Loucy (cell line): Measurements from ENCODE around the gene PUM1.

ENCODE experiments used
- H2AFZ ChIP-seq: fragments of 200-600 bp; sonication (generic); 2 replicates; pipeline ENCODE4 v1.6.0; 2016; ENCODE audit warnings: antibody characterized with exemption, mild to moderate bottlenecking, low read length, moderate library complexity
- H3F3A ChIP-seq: fragments of 200-600 bp; 2 replicates; pipeline ENCODE4 v1.6.0; 2016; ENCODE audit warnings: antibody characterized with exemption, low read depth, mild to moderate bottlenecking
- H3K27me3 ChIP-seq: fragments of 200-600 bp; sonication (generic); 2 replicates; pipeline ENCODE4 v1.6.1; 2014; ENCODE audit warnings: low read length, mild to moderate bottlenecking; ENCODE audit not compliant: insufficient read depth, poor library complexity, severe bottlenecking
- H3K36me3 ChIP-seq: fragments of 200-600 bp; sonication (generic); 2 replicates; pipeline ENCODE4 v1.6.1; 2016; ENCODE audit warnings: low read length; ENCODE audit not compliant: insufficient read depth
- H3K4me1 ChIP-seq: fragments of 200-600 bp; sonication (generic); 2 replicates; pipeline ENCODE4 v1.5.1; 2014; ENCODE audit warnings: low read length, mild to moderate bottlenecking; ENCODE audit not compliant: insufficient read depth, poor library complexity, severe bottlenecking
- H3K4me2 ChIP-seq: fragments of 200-600 bp; sonication (generic); 2 replicates; pipeline ENCODE4 v1.6.0; 2014; ENCODE audit warnings: antibody characterized with exemption, low read length, low read depth, mild to moderate bottlenecking; ENCODE audit not compliant: poor library complexity, severe bottlenecking
- H3K4me3 ChIP-seq: fragments of 200-600 bp; sonication (generic); 2 replicates; pipeline ENCODE4 v1.5.1; 2014; ENCODE audit warnings: low read length, mild to moderate bottlenecking, mixed read lengths; ENCODE audit not compliant: poor library complexity, severe bottlenecking
- H3K79me2 ChIP-seq: fragments of 200-600 bp; sonication (generic); 2 replicates; pipeline ENCODE4 v1.6.1; 2014; ENCODE audit warnings: low read length; ENCODE audit not compliant: insufficient read depth
- H3K9ac ChIP-seq: fragments of 200-600 bp; sonication (generic); 2 replicates; pipeline ENCODE4 v1.6.0; 2014; ENCODE audit warnings: mild to moderate bottlenecking, low read depth, low read length, moderate library complexity; ENCODE audit not compliant: poor library complexity, severe bottlenecking
- H3K9me2 ChIP-seq: fragments of 200-600 bp; sonication (generic); replicated peaks from 2 replicates; pipeline ENCODE4 v1.6.1; 2016; ENCODE audit warnings: low read depth, low read length, mixed read lengths
- H3K9me3 ChIP-seq: fragments of 200-600 bp; sonication (generic); 2 replicates; pipeline ENCODE4 v1.6.1; 2014; ENCODE audit warnings: mild to moderate bottlenecking, antibody characterized with exemption, low read length, low read depth; ENCODE audit not compliant: insufficient read depth
- H4K20me1 ChIP-seq: fragments of 200-600 bp; sonication (generic); 2 replicates; pipeline ENCODE4 v1.6.0; 2014; ENCODE audit warnings: antibody characterized with exemption, low read length, mild to moderate bottlenecking; ENCODE audit not compliant: insufficient read depth, poor library complexity, severe bottlenecking
- EZH2phosphoT487 ChIP-seq: fragments of 200-600 bp; IDR thresholded peaks from 2 replicates; pipeline ENCODE4 v1.6.1; 2018; ENCODE audit warnings: antibody characterized with exemption, mild to moderate bottlenecking, moderate library complexity, borderline replicate concordance
- TF ChIP-seq, protein P1 (sequence below): fragments of 200-600 bp; sonication (generic); conservative IDR thresholded peaks from 2 replicates; pipeline ENCODE4 v1.5.1; 2014; ENCODE audit warnings: mild to moderate bottlenecking, antibody characterized with exemption, low read length

The PUM1 gene

DNA sequence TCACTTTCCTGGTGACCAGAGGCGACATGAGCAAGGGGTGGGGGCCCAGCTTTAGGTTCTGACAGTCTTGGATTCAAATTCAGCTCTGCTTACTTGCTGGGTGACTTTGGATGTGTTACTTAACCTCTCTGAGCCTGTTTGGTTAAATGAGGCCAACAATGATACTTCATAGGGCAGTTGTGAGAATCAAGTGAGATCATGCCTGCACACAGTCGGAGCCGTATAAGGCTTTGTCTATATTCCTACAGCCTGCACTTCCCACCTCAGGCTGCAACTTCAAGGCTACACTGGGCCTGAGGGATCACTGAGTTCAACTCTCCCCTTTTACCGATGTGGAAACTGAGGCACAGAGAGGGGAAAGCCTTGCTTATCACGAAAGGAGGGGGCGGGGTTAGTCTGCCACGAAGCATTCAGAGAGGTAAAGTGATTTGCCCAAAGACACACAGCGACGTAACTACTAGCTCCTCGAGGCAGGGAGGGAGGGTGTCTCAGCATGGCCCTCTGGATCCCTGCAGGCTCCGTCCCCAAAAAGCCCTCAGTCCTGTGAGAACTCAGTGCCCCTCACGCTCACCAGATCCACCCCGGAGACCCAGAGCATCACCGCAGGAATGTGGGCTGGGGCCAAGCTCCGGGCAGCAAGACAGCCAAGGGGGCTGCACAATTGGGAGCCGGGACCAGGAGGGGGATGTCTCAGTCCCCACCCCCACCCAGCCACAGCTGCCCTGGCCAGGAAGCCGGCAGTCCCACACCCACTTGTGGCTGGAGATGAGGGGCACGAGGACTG, 181.9 kb downstream of the PUM1 start:
- Histone ChIP-seq H3F3A (no peaks in the 10 kb centered on the region), H4K20me1 (no peaks in the 10 kb centered on the region), H3K79me2 (no peaks in the 10 kb centered on the region), H3K36me3 (no peaks in the 10 kb centered on the region), H3K9ac (no peak overlapping the region), H3K4me3 (no peak overlapping the region), H3K9me2 (no peaks in the 10 kb centered on the region), H3K4me2 (no peak overlapping the region), H3K27me3 (peaks cover 14% of the 10 kb centered on the region), H3K4me1 (peaks cover 6% of the 10 kb centered on the region), H2AFZ (no peak overlapping the region), H3K9me3 (no peaks in the 10 kb centered on the region)
- TF ChIP-seq, protein P1, sequence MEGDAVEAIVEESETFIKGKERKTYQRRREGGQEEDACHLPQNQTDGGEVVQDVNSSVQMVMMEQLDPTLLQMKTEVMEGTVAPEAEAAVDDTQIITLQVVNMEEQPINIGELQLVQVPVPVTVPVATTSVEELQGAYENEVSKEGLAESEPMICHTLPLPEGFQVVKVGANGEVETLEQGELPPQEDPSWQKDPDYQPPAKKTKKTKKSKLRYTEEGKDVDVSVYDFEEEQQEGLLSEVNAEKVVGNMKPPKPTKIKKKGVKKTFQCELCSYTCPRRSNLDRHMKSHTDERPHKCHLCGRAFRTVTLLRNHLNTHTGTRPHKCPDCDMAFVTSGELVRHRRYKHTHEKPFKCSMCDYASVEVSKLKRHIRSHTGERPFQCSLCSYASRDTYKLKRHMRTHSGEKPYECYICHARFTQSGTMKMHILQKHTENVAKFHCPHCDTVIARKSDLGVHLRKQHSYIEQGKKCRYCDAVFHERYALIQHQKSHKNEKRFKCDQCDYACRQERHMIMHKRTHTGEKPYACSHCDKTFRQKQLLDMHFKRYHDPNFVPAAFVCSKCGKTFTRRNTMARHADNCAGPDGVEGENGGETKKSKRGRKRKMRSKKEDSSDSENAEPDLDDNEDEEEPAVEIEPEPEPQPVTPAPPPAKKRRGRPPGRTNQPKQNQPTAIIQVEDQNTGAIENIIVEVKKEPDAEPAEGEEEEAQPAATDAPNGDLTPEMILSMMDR: no peak
- no peak for TF ChIP-seq EZH2phosphoT487

DNA sequence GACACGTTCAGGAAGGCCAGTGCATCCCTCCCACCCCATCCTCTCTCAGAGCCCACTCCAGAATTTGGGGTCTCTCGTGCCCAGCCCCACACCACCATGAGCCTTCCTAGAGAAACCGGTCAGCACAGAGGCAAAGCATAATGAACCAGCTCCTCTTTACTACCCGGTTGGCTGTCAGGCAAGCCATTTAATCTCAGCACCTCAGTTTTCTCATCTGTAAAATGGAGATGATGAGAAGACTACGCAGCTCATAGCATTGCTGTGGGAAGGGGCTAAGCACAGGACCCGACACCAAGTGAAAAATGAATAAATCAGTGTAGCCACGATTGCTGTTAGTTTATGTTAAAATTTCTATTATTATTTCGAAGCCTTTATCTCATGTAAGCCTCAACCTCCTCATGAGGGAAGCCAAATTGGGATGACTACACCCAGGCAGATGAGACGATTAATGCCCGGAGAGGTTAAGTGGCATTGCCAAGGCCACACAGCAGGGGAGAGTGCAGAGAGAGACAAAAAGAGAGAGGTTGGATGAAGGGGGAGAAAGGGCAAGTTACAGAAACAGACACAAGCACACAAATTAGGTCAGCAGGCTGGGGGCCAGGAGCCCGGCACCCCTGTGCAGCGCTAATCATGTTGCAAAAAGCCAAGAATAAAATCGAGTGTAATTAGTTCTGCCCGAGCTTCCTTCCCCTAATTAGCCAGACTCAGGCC, 182.7 kb downstream of the PUM1 start:
- H3K79me2 ChIP-seq: no peaks in the 10 kb centered on the region
- peaks cover 6% of the 10 kb centered on the region for H3K4me1 ChIP-seq

More for the DNA sequence above, 182.7 kb downstream of the PUM1 start:
- H3K36me3 ChIP-seq: no peaks in the 10 kb centered on the region
- TF ChIP-seq, protein P1: no peak
- no peak for TF ChIP-seq EZH2phosphoT487
- no peaks in the 10 kb centered on the region for H4K20me1 ChIP-seq
- no peaks in the 10 kb centered on the region for H3K9me2 ChIP-seq
- no peak overlapping the region for H2AFZ ChIP-seq
- no peaks in the 10 kb centered on the region for H3F3A ChIP-seq
- H3K9ac ChIP-seq: no peak overlapping the region
- peaks cover 21% of the 10 kb centered on the region for H3K27me3 ChIP-seq
- no peaks in the 10 kb centered on the region for H3K9me3 ChIP-seq
- no peak overlapping the region for H3K4me3 ChIP-seq
- H3K4me2 ChIP-seq: no peak overlapping the region
